SH-SY5Y (cell line): ENCODE results near the gene NPRL2.

Experiments
- GATA2 ChIP-seq: IDR thresholded peaks from 2 replicates; pipeline ENCODE4 v1.6.1; 2011; ENCODE audit warnings: mild to moderate bottlenecking, low read depth, low read length
- GATA3 ChIP-seq: IDR thresholded peaks from 2 replicates; pipeline ENCODE4 v1.6.1; 2011; ENCODE audit warnings: low read depth, mild to moderate bottlenecking, low read length, moderate library complexity

NPRL2 gene

GRCh38 chr3:50331364-50331907 lies 19.1 kb downstream of the NPRL2 start:
- TF ChIP-seq GATA2 (no peak), GATA3 (no peak)

DNA sequence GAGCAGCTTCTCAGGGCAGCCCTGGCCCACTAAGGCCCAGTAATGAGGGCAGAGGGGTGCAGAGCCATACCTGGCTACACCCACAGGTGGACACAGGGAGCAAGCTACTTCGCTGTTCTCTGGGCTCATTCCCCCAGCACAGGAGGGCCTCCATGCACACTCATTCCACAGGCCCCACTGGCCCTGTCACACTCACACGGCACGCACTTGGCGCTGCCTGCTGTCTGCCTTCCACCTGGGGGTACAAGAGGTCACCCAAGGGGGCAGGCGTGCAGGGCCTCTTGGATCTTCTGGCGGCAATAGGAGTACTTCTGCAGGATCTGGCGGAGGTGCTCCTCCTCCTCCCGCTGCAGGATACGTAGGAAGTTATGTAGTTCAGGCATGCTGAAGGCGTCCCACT lies 20.2 kb downstream of the NPRL2 start:
- no peak for TF ChIP-seq GATA3
- no peak for TF ChIP-seq GATA2

- no peak for TF ChIP-seq GATA3
Measured at GRCh38 chr3:50327943-50328691, 22.5 kb downstream of the NPRL2 start, which contains the start of gene TUSC2. Gene TUSC2, minus strand, starts transcription at chr3:50328223. Its CDS starts 124 bp downstream, at chr3:50328099.

GRCh38 chr3:50327129-50327528 lies 23.4 kb downstream of the NPRL2 start:
- TF ChIP-seq GATA3 (no peak), GATA2 (no peak)

- no peak for TF ChIP-seq GATA3
- no peak for TF ChIP-seq GATA2
Measured at GRCh38 chr3:50326182-50326541, 24.4 kb downstream of the NPRL2 start.

DNA sequence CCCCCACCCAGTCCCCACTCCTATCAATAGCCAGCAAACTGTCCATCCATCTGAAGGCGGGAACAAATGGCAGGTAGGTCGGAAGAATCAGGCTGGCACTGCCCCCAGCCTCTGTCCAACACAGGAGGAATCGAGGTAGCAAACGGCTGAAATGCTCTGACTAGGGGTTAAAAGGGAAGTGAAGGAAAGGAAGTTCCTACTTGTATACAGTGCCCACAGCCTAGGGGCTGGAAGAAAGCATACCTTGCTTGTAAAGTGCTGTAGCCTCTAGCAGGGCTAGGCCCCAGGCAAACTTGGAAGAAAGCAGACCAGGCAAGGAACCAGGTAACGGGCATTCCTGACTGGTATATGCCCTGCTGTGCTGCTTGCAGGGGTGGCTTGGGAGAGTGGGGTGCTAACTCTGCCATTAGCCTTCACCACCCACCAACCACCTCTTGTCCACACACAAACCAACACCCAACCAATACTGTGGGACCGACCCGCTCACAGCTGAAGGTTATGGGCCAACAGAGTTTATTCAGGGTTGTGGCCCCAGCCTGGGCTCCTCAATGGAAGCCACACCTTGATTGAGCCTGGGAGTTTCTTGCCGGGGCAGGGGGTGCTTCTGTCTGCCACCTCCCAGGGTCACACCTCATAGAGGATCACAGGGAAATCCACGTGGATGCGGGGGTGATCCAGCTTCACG lies 24.9 kb downstream of the NPRL2 start:
- TF ChIP-seq GATA2 (no peak), GATA3 (no peak)

DNA sequence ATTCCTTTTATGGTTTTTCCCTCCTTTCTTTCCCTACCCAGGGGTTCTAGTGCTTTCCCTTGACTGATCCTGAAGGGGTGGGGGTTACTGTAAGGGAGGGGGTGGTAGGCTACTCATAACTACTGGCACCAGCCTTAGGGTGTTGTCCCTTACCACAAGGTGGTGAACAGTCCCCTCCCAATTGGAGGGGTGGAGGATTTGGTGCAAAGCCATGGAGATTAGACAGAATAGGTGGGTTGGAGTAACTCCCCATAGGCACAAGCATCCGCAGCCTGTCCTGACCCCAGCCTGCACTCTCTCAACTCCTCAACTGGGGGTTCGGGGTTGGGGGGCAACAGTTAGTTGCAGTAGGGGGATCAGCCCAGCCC lies 25.5 kb downstream of the NPRL2 start:
- TF ChIP-seq GATA3 (no peak), GATA2 (no peak)

- no peak for TF ChIP-seq GATA3
- TF ChIP-seq GATA2, result no peak
Measured at GRCh38 chr3:50324351-50325112, 26.0 kb downstream of the NPRL2 start.

GRCh38 chr3:50323614-50324199 lies 26.9 kb downstream of the NPRL2 start:
- TF ChIP-seq GATA3 (no peak), GATA2 (no peak)

GRCh38 chr3:50323092-50323600 lies 27.4 kb downstream of the NPRL2 start:
- TF ChIP-seq GATA2 (no peak), GATA3 (no peak)

DNA sequence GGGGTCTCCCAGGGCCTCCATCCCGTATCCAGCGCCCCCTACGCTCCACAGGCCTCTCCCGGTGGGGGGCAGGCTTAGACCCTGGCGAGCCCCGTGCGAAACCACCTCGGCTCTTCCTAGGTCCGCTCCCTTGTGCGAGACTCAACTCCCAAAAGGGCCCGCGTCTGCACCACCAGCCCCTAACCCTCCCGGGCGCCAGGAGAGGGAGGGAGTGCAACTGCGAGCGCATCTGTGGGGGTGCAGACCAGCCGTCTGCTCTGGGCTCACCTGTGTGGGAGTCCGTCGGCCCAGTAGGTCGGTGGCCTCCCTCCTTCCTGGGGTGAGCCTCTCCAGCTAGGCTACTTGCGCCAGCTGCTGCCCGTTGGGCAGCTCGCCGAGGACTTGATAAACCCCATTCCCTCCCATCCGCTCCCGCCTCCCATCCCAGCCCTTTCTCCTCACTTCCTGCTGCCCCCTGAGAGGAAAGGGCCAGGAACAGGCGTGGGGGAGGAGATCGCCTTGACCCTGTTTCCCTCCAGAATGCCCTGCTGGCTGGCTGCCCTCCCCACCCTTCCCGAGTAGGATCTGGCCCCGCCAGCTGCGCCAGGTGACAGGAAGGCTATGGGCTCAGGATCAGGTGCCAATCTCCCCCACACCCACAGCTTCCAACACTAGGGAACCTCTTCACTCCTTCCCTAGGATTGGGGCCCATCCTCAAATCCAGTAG lies 28.0 kb downstream of the NPRL2 start, which contains the start of gene HYAL2:
Gene HYAL2, minus strand, starts transcription at position 360 of the 706 bp plus-strand sequence. CDS start 2,256 bp downstream, outside the sequence.
- TF ChIP-seq GATA2 (no peak), GATA3 (no peak)

- TF ChIP-seq GATA3, result no peak
- no peak for TF ChIP-seq GATA2
Measured at GRCh38 chr3:50322115-50322385, 28.5 kb downstream of the NPRL2 start.

- TF ChIP-seq GATA3, result no peak
- peak; percentile 18; the same call in 1 of the 2 replicates for TF ChIP-seq GATA2
Measured at GRCh38 chr3:50321336-50322114, 29.1 kb downstream of the NPRL2 start.
